Head of caudate nucleus (tissue), 42 donors: Measurements from ENCODE around the gene ALG3.
A peak's percentile ranks its signal among the peaks of the same experiment; 100 is the strongest.

Experiments
- DNase-seq, 42 donors: peaks; one replicate each; pipeline versions ENCODE4 v3.0.0 to v3.0.0-alpha.2; 2020 to 2021; ENCODE audit warnings: mixed read lengths in 7 of 42
- intact Hi-C: fragments of 100-400 bp; cut with DNase I; formaldehyde crosslinking; loops from one replicate; pipeline ENCODE4 v1.15.0; 2022

ALG3 gene

GRCh38 chr3:184261270-184261853 lies 12.6 kb upstream of the ALG3 start, which contains the start of gene CAMK2N2:
TSS of gene CAMK2N2 (minus strand) at chr3:184261553. CDS start at chr3:184261285, 268 bp downstream.
- peak in 37 of 42 donors; percentile 39 to 84 (median 60) for DNase-seq
- intact Hi-C loops = no loop called here

GRCh38 chr3:184260724-184261269 lies 12.0 kb upstream of the ALG3 start:
- intact Hi-C loops = no loop called here
- peak in 1 of 42 donors; percentile 39 for DNase-seq

DNA sequence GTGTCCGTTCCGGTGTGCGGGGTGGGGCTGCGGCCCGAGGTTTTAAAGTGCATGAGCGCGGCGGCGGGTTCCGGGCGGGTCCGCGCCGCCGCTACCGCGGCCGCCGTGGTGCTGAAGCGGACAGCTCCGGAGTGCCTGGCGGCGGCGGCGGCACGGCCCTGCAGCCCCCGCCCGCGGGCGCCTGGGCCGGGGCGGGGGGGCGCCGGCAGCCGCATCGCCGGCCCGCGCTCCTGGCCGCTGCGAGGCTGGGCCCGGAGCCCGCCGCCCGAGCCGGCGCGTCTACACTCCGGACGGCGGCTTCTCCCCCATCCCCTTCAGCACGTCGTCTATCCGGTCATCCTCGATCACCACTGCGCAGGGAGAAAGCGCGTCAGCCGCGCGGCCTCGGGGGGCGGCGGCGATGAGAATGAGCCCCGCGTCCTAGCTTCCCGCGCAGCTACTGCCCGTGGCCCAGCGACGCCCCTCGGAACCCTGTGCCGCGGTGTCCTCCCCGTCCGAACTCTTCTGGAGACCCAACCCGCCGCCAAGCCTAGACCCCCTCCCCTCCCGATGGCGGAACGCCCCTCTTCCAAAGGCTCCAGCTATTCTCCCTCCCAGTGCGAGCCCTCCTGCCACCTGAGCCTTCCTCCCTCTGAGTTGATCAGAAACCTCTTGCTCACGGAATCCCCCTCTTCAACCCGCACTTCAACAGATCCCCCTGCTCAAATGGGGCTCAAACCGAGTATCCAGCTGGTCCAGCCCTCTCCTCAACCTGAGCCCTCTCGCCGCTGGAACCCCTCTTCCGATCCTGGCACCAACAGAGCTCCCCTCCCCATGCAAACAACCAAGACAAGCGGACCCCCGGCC lies 11.3 kb upstream of the ALG3 start:
- intact Hi-C loops = loop anchor here (5.0 kb wide), 1 partner anchor 32 kb away; no protein-coding TSS in a partner anchor
- peak in 22 of 42 donors; percentile 23 to 76 (median 55) for DNase-seq

- no peak for DNase-seq
- intact Hi-C loops = loop anchor here (5.0 kb wide), 1 partner anchor 33 kb away; no protein-coding TSS in a partner anchor
Measured at GRCh38 chr3:184259396-184259877, 10.7 kb upstream of the ALG3 start.

DNA sequence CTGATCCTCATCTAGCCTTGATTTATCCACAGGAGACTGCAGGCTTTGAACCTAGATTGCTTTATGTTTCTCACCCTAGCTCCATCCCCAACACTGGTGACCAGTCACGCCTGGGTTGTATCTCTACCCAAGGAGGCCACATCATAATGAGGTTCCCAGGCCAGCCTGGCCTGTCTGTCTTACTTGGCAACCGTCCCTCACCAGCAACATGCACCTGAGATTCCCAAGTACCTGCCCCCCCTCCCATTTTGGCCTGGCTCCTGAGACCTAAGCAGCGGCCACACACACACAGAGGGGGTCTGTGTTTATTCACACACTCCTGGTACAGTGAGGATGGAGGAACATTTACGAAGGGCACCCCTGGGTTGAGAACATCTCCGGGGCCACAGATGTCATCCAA lies 10.2 kb upstream of the ALG3 start:
- intact Hi-C loops = loop anchor here (5.0 kb wide), 1 partner anchor 33 kb away; no protein-coding TSS in a partner anchor

DNA sequence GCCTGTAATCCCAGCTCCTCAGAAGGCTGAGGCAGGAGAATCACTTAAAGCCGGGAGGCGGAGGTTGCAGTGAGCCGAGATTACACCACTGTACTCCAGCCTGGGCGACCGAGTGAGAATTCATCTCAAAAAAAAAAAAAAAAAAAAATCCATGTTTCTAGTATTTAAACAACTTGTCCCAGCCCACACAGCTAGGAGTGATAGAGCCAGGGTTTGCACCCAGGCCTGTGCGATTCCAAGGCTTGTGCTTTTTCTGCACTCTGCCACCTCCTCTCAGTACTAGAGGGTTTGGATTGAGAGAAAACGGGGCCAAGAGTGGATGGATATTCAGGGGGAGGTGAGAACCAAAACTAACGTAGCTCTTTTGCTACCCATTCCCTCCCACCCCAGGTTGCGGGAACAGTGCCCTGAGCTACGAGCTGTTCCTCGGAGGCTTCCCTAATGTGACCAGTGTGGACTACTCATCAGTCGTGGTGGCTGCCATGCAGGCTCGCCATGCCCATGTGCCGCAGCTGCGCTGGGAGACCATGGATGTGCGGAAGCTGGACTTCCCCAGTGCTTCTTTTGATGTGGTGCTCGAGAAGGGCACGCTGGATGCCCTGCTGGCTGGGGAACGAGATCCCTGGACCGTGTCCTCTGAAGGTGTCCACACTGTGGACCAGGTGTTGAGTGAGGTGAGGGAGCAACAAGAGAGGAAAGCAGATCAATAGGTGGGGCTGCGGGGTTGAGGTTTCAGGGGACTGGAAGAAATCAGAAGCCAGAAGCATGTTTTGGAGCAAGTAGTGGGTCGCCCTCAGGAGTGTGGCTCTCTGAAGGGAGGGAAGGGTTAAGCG lies 8.5 kb upstream of the ALG3 start:
- intact Hi-C loops = loop anchor here (5.0 kb wide), 1 partner anchor 35 kb away; no protein-coding TSS in a partner anchor
- peak in 36 of 42 donors; percentile 19 to 81 (median 53) for DNase-seq

More for the DNA sequence above, 10.2 kb upstream of the ALG3 start:
- DNase-seq = no peak

DNA sequence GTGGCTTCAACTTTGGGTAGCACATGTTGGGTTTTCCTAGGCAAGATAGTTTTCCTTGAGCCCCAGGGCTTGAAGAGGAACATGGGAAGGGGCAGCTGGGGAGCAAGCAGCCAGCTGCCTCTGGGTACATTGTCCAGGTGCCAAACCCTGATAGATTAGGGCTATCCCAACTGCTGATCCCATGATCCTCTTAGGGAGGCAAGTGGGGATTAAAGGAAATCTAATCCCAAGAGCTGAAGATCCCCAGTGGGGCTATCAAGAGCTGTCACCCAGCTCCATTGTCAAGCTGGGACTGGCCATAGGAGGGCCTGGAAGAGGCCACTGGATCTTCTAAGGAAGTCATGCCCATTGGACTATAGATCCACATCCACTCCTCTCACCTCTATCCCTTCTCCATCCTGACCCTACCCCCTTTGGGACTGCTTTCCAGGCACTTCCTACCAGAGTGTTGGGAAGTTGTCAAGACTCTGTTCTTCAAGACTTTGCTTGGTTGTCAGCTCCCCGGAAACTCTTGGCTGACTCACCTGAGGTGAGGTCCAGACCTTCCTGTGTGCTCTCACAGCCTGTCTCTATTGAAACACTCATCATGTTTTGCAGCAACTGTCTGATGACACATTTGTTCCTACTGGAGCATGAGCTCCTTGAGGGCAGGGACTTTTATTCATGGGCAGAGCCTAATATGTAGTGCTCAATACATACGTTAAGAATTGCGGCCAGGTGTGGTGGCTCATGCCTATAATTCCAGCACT lies 6.7 kb upstream of the ALG3 start:
- DNase-seq = no peak
- intact Hi-C loops = loop anchor here (5.0 kb wide), 1 partner anchor 37 kb away; no protein-coding TSS in a partner anchor

- peak; percentile 52 to 94 (median 87) for DNase-seq
- intact Hi-C loops = no loop called here
Measured at GRCh38 chr3:184250167-184250828, 1.5 kb upstream of the ALG3 start.

DNA sequence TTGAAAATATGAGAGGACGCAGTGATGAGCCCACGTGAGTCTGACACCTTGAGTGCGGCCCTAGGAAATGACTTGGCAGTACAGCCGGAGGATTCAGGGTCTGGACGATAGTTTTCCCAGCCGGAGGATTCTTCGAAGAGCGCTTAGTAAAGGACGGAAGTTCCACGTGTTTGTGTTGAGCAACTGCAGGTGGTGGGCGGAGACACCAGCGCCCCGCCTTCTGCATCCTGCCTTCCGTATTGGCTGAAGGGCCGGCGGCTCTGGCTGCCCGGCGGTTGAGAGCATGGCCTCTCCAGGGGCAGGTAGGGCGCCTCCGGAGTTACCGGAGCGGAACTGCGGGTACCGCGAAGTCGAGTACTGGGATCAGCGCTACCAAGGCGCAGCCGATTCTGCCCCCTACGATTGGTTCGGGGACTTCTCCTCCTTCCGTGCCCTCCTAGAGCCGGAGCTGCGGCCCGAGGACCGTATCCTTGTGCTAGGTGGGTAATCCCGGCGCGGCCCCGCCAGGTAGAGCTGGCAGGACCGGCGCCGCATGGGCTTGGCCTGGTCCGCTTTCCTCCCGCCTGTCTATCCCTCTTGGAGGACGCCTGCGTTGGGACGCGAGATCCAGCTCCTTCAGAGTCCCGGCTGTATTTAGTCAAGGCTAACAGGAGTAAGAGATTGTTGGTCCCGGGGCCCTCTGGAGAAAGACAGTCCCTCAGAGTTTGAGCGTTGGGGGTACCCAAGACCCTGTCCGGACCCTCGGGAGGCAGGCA lies 827 bp upstream of the ALG3 start, which contains the start of gene EEF1AKMT4:
Gene EEF1AKMT4 (plus strand): TSS at position 261 of the 755 bp plus-strand sequence. CDS start 23 bp downstream, at position 284.
- peak; percentile 90 to 98 (median 95) for DNase-seq
- intact Hi-C loops = loop anchor here (2.0 kb wide), 1 partner anchor 63 kb away; the partner anchor contains the start of gene ABCF3

DNA sequence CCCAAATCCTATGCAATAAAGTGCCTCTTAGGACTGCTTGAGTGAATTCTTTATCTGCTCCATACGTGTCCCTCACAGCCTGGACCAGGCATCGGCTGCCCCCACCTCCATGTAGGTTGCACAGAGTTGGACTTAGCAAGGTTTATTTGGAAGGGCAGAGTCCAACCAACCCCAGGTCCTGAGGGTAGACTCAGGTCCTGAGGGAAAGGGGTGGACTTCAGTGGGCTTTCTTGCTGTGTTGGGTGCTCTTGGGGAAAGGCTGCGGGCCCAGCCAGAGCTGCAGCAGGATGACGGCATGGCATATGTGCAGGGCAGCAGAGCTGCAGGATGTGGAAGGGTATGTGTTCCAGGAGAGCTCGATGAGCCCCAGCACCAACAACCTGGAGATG lies 6.5 kb downstream of the ALG3 start:
- DNase-seq = no peak
- intact Hi-C loops = no loop called here

- intact Hi-C loops = no loop called here
Measured at GRCh38 chr3:184241447-184242296, 7.1 kb downstream of the ALG3 start.

GRCh38 chr3:184241141-184241446 lies 7.7 kb downstream of the ALG3 start:
- intact Hi-C loops = no loop called here

More at GRCh38 chr3:184241447-184242296, 7.1 kb downstream of the ALG3 start:
- DNase-seq = no peak

GRCh38 chr3:184240384-184241140 lies 8.2 kb downstream of the ALG3 start:
- intact Hi-C loops = no loop called here
- DNase-seq = no peak

More at GRCh38 chr3:184241141-184241446, 7.7 kb downstream of the ALG3 start:
- no peak for DNase-seq

DNA sequence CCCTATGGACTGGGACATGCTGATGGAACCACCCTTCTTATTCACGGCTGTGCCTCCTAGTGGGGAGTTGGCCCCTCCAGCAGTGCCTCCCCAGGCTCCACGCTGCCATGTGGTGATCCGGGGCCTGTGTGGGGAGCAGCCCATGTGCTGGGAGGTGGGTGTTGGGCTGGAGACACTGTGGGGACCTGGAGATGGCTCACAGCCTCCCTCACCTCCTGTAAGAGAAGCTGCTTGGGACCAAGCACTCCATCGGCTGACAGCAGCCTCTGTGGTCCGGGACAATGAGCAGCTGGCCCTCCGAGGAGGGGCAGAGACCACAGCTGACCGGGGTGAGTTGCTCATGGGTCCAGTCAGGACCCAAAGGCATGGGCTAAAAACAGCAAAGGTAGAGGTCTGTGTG lies 9.1 kb downstream of the ALG3 start:
- no peak for DNase-seq
- intact Hi-C loops = no loop called here

- intact Hi-C loops = no loop called here
- DNase-seq = no peak
Measured at GRCh38 chr3:184239221-184239620, 9.5 kb downstream of the ALG3 start.
